ENCODE results near the gene MINK1. TPM values are rescaled to one million over a fixed set of nuclear protein-coding genes. Genes with fewer than 3 reads are reported as not detected.

Gene MINK1
- total and polyA plus RNA-seq, 2 donors (not counting 1 experiment from before 2014, with no cell fraction given), result 109 to 160 TPM

- no peaks in the 10 kb centered on the region for H3K27me3 Mint-ChIP-seq
- Histone ChIP-seq H3K4me2 (replicated peaks; ENCODE audit: low read depth, low read length, poor library complexity, severe bottlenecking) (no peak overlapping the region), H3K9ac (ENCODE audit: low read length) (no peak overlapping the region), H2AFZ (ENCODE audit: insufficient read depth, low read depth, low read length, poor library complexity, severe bottlenecking) (no peak overlapping the region), H3K4me3 (ENCODE audit: control extremely low read depth in 1 of 5, extremely low read depth in 1 of 5, insufficient read depth in 1 of 5, low read depth in 2 of 5, low read length in 4 of 5) (no peak overlapping the region), H3K9me3 (ENCODE audit: control extremely low read depth in 1 of 3, control insufficient read depth in 2 of 3, insufficient read depth in 1 of 3, low read length in 2 of 3) (no peaks in the 10 kb centered on the region), H3K27ac (ENCODE audit: low read length in 2 of 2) (no peak overlapping the region), H3K27me3 (replicated peaks in 1 of 4; ENCODE audit: control extremely low read depth in 1 of 4, control insufficient read depth in 3 of 4, insufficient read depth in 4 of 4, low read length in 3 of 4) (no peaks in the 10 kb centered on the region), H4K20me1 (ENCODE audit: control insufficient read depth, insufficient read depth, low read length, poor library complexity, severe bottlenecking) (peaks cover 19% of the 10 kb centered on the region), H3K36me3 (replicated peaks in 1 of 2; ENCODE audit: control extremely low read depth in 1 of 2, control insufficient read depth in 1 of 2, extremely low read depth in 1 of 2, insufficient read depth in 2 of 2, low read length in 1 of 2) (peaks cover 0 to 12% of the 10 kb centered on the region in 2 experiments), H3K4me1 (ENCODE audit: control insufficient read depth in 2 of 2, insufficient read depth in 2 of 2, low read length in 2 of 2) (no peaks in the 10 kb centered on the region), H3K79me2 (ENCODE audit: control insufficient read depth, insufficient read depth, low read length) (peaks cover 23% of the 10 kb centered on the region)
- ATAC-seq (ENCODE audit: low read depth), result no peak
- 70% methylated on average over 8 of the region's 8 CpGs for WGBS (ENCODE audit: insufficient coverage)
- intact Hi-C loops (cut with micrococcal nuclease), result no loop called here
- TF ChIP-seq EZH2 (IDR thresholded peaks at IDR 0.05; ENCODE audit: borderline replicate concordance, insufficient read depth, low read depth, low read length, poor library complexity, severe bottlenecking), result no peak
- TF ChIP-seq CTCF (IDR thresholded peaks at IDR 0.05), result no peak
- CTCF ChIA-PET, result interaction anchor here (0.8 kb wide), 1 partner anchor 9 kb away, joined by 3 read pairs; no protein-coding TSS in a partner anchor
- no peak for DNase-seq
- H3K4me1 Mint-ChIP-seq, result no peaks in the 10 kb centered on the region
- H3K9me3 Mint-ChIP-seq (ENCODE audit: insufficient read depth), result no peaks in the 10 kb centered on the region
- no peak overlapping the region for H3K4me3 Mint-ChIP-seq
- no peak overlapping the region for H3K27ac Mint-ChIP-seq
- POLR2A ChIA-PET, result interaction anchor here (1.0 kb wide), 1 partner anchor 17 kb away, joined by 4 read pairs; no protein-coding TSS in a partner anchor
Measured at GRCh38 chr17:4872786-4873185, 39.6 kb downstream of the MINK1 start.

GRCh38 chr17:4877089-4877488 lies 43.9 kb downstream of the MINK1 start:
- no peak overlapping the region for H3K4me2 ChIP-seq (replicated peaks; ENCODE audit: low read depth, low read length, poor library complexity, severe bottlenecking)
- H3K9me3 ChIP-seq (ENCODE audit: control extremely low read depth in 1 of 3, control insufficient read depth in 2 of 3, insufficient read depth in 1 of 3, low read length in 2 of 3), result no peaks in the 10 kb centered on the region
- Mint-ChIP-seq H3K27ac (no peak overlapping the region), H3K4me1 (peaks cover 2% of the 10 kb centered on the region), H3K27me3 (no peaks in the 10 kb centered on the region), H3K4me3 (no peak overlapping the region), H3K9me3 (ENCODE audit: insufficient read depth) (no peaks in the 10 kb centered on the region)
- peaks cover 20% of the 10 kb centered on the region for H3K79me2 ChIP-seq (ENCODE audit: control insufficient read depth, insufficient read depth, low read length)
- ATAC-seq (ENCODE audit: low read depth) (no peak), DNase-seq (no peak)
- H3K27ac ChIP-seq (ENCODE audit: low read length in 2 of 2), result no peak overlapping the region
- intact Hi-C loops (cut with micrococcal nuclease), result no loop called here
- no peak overlapping the region for H3K4me3 ChIP-seq (ENCODE audit: control extremely low read depth in 1 of 5, extremely low read depth in 1 of 5, insufficient read depth in 1 of 5, low read depth in 2 of 5, low read length in 4 of 5)
- 93% methylated on average over 4 of the region's 5 CpGs for WGBS (ENCODE audit: insufficient coverage)
- CTCF ChIA-PET, result interaction anchor here (1.5 kb wide), 1 partner anchor 11 kb away, joined by 3 read pairs; no protein-coding TSS in a partner anchor
- H3K9ac ChIP-seq (ENCODE audit: low read length), result no peak overlapping the region
- peaks cover 0 to 4% of the 10 kb centered on the region in 2 donors for H3K4me1 ChIP-seq (ENCODE audit: control insufficient read depth in 2 of 2, insufficient read depth in 2 of 2, low read length in 2 of 2)
- peaks cover 17% of the 10 kb centered on the region for H4K20me1 ChIP-seq (ENCODE audit: control insufficient read depth, insufficient read depth, low read length, poor library complexity, severe bottlenecking)
- POLR2A ChIA-PET, result no interaction called here
- TF ChIP-seq EZH2 (IDR thresholded peaks at IDR 0.05; ENCODE audit: borderline replicate concordance, insufficient read depth, low read depth, low read length, poor library complexity, severe bottlenecking), result no peak
- no peak for TF ChIP-seq CTCF (IDR thresholded peaks at IDR 0.05)
- no peaks in the 10 kb centered on the region for H3K27me3 ChIP-seq (replicated peaks in 1 of 4; ENCODE audit: control extremely low read depth in 1 of 4, control insufficient read depth in 3 of 4, insufficient read depth in 4 of 4, low read length in 3 of 4)
- H3K36me3 ChIP-seq (replicated peaks in 1 of 2; ENCODE audit: control extremely low read depth in 1 of 2, control insufficient read depth in 1 of 2, extremely low read depth in 1 of 2, insufficient read depth in 2 of 2, low read length in 1 of 2), result peaks cover 0 to 33% of the 10 kb centered on the region in 2 experiments
- H2AFZ ChIP-seq (ENCODE audit: insufficient read depth, low read depth, low read length, poor library complexity, severe bottlenecking), result no peak overlapping the region
